SKM-1 treated with dmso at 0.1 percent for 144 hours (cell line): ENCODE measurements around the gene CELA2A.

Experiments used
- DNase-seq: peaks from one replicate; lab custom pipeline; 2025; ENCODE audit not compliant: unreplicated experiment; lab: John Stamatoyannopoulos, UW

CELA2A gene

DNA sequence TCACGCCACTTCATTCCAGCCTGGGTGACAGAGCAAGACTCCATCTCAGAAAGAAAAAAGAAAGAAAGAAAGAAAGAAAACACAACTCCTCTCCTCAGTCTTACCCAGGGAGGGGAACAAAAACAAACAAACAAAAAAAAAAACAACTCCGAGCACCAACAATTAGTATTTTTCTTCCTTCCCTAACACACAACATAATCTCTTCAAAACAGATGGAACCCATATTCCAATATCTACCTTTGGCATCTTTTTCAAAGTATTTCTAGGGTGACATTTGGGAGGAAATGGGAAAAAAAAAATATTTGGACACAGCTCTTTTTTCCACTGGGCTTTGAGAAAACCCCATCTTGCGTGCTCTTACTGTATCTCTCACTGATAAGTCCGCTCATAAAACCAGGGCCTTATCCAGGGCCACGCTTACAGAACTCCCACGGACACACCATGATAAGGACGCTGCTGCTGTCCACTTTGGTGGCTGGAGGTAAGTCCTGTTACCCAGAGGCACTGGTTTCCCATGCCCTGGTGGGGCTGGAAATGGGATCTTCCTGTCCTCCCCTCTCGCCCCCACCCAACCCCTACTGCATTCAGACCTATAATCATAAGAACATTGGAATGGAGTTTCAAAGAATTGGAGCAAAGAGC is at the start of gene CELA2A:
TSS of gene CELA2A (plus strand) at position 420 of the 642 bp plus-strand sequence. CDS start at position 442, 22 bp downstream.
- no peak for DNase-seq

DNA sequence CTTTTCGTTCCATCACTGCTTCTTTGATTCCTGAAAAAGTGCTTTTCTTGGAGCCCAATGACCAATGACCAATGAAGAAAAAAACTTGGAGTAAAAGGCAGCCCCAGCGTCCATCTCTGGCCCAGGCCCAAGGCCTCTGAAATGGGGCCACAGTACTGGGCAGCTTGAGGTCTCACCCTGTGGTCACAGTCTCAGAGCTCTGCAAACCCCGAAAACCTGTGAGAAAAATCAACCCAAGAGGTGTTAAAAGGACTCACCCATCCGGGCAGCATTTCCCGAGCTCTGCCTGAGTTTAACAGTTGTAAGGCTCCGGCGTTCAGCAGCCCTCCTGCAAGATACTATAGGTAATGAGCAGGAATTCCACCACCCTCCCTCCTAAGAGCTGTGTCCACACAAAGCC is 49.0 kb upstream of the CELA2A start:
- no peak for DNase-seq

DNA sequence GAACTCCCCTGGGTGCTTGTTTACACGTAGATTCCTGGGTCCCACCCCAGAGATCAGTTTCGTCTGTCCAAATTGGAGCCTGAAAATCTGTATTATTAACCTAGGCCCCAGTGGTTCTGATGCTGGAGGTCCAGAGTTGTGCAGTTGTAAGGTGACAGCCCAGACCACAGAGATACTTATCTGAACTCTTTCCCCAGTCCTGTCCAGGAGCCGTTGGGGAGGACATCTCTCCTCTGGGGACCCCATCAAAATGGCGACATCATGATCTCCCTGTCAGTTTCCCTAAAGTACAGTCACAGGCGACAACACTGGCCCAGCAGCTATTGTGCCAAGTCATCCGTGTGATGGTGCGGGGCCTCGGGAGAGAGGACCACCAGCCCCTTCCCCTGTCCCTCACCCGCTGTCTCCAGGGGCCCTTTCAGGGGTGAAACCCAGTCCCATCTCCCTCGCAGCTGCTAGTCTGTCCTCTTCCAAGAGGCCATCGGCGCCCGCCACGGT is 47.6 kb upstream of the CELA2A start:
- DNase-seq: no peak

DNA sequence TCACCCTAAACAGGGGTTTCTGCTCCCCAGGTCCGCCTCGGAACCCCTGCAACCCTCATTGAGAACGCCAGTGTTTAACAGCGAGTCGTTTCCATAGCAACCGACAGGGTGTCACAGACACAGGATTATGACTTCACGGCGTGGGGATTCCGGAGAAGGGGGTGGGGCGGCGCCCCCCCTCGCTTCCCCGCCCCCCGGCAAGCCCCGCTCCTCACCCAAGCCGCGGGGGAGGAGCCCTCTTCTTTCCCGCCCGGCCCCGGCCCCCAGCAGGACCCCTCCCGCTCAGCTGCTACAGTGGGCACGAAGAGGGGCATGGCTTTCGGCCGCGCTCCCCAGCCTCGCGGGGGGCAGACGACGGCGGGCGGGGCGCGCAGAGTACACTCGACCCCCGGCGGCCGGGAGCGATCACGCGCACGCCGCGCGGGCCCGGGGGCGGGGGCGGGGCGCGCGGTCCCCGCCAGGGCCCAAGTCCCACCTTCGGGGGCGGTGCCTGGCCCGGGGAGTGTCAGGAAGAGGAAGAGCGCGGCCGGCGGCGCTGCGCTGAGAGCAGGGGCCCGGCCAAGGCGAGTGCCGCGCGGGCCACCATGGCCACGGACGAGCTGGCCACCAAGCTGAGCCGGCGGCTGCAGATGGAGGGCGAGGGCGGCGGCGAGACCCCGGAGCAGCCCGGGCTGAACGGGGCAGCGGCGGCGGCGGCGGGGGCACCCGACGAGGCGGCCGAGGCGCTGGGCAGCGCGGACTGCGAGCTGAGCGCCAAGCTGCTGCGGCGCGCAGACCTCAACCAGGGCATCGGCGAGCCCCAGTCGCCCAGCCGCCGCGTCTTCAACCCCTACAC is 46.9 kb upstream of the CELA2A start, which contains the start of gene EFHD2:
TSS of gene EFHD2 (plus strand) at position 501 of the 835 bp plus-strand sequence. CDS start at position 585, 84 bp downstream.
- peak; percentile 62 for DNase-seq

DNA sequence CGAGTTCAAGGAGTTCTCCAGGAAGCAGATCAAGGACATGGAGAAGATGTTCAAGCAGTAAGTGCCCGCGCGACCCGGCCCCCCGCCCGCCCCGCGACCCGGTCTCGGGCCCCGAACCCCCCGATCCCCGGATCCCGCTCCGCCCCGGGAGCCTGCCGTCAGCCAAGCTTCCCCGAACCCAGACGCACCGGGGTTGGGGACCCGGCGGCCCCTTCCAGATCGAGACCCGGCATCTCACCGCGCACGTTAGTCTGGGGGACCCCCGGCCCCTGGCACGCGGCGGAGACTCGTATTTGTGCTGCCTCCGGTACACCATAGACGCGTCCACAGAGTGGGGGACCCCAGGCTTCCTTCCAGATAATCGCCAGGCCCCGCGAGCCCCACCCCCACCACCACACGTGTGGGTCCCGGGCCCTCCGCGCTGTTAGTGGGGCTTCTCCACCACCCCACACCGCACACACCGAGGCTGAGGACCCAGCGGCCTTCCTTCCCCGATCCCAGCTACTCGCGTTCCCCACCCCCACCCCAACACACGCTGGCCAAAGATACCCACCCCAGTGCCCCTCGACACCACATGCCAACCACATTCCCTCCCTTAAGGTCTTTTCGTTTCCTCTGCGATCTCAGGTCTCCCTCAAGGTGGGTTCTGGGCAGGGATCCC is 46.2 kb upstream of the CELA2A start:
- DNase-seq: no peak

DNA sequence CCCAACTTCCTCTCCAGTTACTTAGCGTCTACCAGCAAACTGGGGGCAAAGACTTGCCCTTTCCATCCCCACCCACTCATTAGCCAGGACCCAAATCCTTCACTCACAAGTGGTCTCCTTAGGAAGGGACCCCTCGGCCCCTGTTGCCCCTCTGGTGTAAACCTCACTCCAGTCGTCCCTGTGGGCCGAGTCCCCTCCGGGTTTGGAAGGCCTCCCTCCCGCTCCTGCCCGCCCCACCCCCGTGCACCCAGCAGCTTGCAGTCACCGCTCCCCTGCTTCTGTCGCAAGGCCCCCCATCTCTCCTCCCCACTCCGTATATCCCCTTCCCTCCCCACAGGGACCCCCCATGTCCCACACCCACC is 45.7 kb upstream of the CELA2A start:
- no peak for DNase-seq

DNA sequence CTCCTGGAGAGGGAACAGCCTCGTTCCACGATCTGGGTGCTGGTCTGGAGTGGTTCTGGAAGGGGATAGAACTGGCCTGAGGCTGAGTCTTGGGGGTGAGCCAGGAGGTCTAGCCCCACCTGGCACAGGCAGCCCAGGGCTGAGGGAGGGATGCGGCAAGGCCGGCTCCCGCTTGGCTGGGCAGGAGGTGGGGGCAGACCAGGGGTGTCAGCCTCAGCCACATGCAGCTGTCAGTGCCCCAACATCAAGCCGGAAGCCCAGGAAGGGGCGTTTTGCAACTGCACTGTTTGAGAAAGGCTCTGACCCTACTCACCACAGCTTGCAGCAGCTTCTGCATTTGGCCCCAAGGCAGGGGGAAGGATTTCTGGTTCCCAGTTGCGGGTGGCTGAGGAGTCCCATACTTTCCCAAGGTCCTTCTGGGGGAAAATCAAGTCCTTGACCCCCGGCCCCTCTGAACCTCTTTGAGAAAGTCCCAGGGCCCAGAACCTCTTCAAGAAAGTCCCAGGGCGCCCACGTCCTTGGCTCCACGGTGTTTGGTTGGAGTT is 44.9 kb upstream of the CELA2A start:
- DNase-seq: peak; percentile 93

DNA sequence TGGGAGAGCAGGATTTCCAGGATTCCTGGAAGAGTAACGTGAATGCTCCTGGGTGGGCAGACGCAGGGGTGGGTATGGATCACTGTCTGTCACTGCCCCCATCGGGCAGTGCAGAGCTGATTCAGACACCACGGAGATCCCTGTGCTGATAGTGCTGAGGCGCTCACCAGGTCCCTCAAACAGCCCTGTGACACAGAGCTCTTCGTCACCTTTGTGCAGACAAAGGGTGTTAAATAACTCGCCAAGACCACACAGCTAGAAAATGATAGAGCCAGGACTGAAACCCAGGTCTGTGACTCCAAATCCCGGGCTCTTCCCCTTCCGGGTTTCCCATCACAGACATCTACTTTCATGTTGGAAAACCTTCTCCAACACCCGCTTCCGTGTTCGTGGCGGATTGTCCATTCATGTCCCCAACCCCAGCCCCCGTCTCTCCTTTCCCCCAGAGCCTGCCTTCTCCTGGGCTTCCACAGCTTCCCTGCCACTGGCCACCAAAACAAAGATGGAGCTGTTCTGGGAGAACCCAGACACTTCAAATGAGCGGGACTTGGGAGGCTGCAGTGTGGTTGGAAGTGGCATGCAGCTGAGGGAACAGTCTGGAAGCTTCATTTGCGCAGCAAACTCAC is 44.2 kb upstream of the CELA2A start:
- DNase-seq: no peak

DNA sequence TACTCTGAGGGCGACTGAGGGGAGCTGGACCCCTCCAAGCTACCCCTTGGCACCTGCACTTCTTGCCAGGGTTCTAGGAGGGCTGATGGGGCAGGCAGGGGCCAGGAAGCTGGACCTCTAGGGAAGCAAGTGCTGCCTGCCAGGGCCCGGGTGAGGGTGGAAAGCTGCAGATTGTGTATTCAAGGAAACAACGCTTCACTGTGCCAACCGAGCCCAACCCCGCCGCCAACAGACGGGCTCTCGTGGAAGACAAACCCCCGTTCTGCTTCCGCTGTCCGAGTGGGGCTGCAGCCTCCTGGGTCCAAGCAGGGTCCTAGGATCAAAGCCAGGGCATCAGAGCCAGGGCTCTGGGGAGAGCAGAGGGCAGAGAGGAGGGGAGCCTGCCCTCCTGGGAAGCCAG is 43.7 kb upstream of the CELA2A start:
- DNase-seq: no peak

DNA sequence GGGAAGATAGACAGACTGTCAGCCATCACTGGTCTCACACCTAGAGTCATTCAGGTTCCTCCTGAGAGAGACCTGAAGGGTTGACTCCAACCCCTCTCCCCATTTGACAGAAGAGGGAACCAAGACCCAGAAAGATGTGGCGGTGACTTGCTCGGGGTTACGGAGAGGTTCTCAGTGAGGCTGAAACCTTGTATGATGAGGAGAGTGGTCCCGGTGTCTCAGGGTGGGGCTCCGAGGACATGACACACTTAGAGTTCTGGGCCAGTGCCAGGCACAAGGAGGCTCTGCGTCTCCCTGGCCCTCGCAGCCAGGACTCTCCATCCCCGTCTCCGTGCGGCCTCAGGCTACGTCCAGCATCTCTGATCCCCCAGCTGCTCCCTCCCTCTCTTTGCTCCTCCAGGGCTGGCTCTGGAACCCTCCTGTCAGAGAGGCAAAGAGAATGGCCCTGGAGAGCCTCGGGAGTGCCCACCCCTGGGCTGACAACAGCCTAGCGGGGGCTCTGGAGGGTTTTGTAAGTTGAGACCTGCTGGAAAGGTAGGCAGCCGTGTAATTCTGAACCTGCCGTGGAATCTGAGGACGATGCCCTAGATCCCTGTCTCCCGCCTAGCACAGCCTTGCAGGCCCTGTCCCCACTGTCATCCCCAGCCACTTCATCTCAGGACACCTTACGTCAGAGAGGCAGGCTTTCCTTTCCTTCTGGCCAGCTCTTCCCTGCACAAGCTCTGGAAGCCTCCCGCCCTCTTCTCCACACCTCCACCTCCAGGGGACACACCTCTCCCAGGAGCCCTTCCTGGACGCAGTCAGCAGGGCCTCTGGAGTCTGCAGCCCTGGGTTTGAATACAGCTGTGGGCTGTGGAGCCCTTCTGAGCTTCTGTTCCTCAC is 42.7 kb upstream of the CELA2A start:
- no peak for DNase-seq

DNA sequence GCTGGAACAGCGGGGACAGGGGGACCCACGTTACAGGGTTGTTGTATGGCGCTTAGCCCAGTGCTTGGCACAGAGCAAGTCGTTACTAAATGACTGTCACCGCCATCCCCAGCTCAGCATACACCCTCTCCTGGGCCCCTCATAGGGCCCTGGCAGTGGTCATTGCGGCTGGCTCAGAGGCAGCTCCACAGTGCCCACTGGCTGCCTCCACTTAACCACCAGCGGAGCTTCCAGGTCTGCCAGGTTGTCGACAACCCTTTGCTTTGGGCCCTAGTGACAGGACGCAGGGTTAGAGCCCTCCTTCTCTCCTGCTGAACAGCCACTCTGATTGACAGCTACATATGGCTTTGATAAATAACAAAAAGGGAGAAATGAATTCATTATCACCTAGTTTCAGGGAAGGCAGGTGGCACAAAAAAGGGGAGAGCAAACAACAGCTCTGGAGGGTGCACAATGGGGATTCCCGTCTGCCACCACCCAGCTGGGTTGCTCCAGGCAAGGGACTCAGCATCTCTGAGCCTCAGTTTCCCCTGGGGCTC is 42.0 kb upstream of the CELA2A start:
- DNase-seq: no peak

DNA sequence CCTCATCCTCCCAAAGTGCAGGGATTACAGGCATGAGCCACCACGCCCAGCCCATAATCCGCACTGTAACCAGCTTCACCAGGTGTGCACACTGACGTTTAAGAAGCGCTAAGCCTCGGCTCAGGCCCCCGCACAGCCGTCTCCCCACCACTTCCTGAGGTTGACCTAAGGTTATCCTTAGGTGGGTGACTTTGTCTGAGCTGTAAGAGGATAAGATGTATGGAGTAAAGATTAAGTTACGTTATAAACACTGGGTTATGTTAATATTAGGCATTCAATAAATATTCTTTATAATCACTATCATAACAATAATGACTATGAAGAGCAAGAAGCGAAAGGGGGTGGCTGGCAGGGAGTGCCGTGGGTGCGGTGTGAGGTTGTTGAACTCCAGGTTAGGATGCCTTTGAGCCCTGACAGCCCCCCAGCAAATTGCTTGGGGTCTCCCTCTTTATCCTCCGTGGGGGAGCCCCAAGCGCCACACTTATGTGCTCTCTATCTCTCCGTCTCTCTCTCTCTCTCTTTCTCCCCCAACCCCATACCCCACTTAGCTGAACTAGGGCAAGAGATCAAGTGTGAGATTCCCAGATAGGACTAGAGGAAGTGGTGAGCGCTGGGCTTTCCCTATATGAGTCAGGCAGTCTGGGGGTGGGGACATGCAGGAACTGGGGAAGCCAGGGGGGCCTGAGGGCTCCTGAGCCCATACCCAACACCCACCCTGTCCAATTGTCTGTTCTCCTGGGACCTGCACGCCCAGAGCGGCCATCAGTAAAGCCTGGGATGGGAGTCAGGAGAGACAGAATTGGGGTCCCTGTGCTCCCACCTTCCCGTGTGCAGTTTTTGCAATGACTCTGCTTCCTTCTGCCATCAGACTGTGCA is 39.2 kb upstream of the CELA2A start:
- DNase-seq: peak; percentile 26

DNA sequence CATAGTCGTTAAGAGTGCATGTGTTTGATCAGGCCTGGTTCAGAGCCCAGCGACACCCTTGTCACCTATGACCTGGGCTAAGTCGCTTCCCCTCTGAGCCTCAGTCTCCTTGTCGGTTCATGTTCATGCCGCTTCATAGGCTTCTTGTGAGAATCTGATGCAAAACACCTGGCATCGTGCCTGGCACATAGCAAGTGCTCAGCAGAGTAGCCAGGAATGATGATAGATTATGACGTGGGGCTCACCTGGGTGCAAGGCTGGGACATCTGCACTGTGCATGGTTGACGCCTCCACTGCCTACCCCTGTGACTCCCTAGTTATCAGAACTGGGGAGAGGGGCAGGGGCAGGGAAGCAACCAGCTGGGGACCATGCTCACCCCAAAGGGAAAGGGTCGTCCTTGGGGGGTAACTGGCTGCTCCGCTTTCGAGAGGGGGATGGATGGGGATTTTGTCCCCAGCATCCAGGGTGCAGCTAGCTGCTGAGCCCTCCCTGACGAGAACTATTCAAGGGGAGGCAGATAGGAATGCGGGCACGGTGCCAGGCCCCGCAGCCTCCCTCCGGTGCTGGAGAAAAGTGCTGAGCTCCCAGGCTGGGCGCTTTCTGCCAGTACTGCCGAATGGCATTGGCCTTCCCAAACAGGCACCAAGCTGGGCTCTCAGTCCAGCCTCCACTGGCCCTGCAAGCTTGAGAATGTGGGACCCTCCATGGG is 37.6 kb upstream of the CELA2A start:
- no peak for DNase-seq

DNA sequence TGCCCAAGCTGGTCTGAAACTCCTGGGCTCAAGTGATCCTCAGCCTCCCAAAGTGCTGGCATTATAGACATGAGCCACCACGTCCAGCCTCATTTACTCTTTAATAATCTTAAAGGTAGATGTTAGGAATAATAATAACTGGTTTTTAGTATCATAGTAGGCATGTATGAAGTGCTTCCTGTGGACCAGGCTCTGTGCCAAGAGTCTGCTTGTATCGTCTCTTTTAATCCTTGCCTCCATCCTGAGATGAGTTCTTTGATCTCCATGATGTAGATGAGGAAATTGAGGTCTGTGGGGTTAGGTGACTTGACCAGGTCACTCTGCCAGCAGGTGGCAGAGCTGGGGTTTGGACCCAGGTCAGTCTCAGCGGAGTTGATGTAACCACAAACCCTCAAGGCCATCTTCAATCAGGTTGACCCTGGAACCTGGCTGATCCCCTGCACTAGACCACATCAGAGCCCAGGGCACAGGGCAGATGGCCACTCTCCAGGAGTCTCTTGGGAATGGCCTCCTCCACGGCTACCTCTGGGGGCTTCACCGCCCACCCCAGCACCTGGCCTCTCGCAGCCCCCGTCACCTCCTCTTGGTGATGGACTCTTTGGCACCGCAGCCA is 35.6 kb upstream of the CELA2A start:
- DNase-seq: no peak

DNA sequence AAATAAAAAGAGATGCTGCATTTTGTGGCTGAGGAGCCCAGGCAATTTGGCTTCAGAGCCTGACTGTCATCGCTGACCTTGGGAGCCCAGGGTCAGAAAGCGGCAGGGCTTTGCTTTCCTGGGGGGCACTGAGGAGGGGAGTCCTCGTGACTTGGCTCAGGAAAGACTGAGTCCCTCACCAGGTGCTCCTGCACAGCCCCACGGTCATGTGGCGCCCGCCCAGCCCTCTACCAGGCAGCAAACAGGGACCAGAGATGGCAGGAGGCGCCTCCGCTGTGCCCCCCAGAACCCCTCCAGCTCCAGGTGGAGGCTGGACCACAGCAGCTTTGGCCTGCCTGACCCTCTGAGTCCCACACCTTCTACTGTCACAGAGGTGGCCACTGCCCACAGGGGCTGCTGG is 33.7 kb upstream of the CELA2A start:
- no peak for DNase-seq

DNA sequence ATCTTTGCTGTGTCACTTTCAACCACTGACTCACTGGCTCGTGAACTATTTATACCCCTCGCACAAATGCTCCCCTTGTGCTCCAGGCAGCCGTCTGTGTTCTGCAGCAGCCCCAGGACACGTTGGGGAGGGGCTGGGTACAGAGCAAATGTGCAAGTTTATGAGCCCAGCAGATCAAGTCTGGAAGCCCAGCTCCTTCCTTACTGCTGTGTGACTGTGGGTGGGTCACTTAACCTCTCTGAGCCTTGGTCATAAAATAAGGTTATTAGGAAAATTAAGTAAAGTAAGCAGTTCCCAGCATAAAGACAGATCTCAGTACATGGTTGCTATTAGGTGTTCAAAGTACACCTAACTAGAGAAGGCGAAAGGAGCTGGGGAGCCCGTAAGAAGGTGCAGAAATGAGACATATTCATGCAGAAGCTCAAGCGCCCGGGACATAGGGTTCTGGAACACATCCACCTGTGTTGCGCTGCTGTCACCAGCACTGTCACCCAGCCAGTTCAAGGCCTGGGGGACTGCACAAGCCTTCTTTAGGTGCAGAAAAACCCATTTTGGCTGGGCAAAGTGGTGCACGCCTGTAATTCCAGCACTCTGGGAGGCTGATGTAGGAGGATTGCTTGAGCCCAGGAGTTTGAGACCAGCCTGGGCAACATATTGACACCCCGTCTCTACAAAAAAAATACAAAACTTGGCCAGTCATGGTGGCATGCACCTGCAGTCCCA is 33.0 kb upstream of the CELA2A start:
- DNase-seq: no peak

DNA sequence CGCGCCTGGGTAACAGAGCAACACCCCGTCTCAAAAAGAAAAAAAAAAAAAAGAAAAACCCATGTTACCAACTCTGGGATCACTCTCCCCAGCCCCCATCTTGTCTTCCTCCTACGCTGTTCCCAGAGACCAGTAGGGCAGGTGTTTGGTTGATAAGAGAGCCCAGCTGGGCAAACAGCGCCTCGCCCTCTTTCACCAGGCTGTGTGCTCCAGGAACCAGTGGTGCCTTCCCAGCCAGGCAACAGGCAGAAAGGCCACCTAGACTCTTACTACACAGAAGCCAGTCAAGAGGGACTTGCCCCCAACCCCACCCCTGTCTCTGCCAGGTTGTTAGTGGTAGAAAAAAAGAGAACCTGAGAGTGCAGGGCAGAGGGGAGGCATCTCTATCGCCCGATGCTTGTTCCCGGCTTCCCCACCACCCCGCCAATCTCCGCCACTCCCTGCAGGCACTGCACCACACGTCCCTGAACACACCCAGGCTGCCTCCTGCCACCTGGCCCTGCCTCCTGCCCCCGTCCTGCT is 32.3 kb upstream of the CELA2A start:
- DNase-seq: no peak
